A673 (cell line): ENCODE measurements around the gene EPHB4. TPM values are rescaled to one million over a fixed set of nuclear protein-coding genes. Genes with fewer than 3 reads are reported as not detected.
A peak's percentile ranks its signal among the peaks of the same experiment; 100 is the strongest.

Experiments
- BruUV-seq: library from RNA; stranded (reverse); fragments of 400-500 nt; replicated peaks from 2 replicates; lab custom pipeline; 2021; lab: Mats Ljungman, UMichigan
- CTCF ChIA-PET: fragments of 300-600 bp; sonication (Branson Sonifier 250); formaldehyde crosslinking; loops from one replicate; lab custom pipeline; 2022; ENCODE audit warnings: antibody characterized with exemption; lab: Charles Lee
- POLR2A ChIA-PET: fragments of 300-600 bp; sonication (Branson Sonifier 250); formaldehyde crosslinking; loops from one replicate; lab custom pipeline; 2022; ENCODE audit warnings: antibody characterized with exemption; ENCODE audit not compliant: low non-redundant PET; lab: Charles Lee
- DNase-seq: peaks from one replicate; pipeline ENCODE4 v3.0.0-alpha.2; 2015; ENCODE audit warnings: low spot score
- H3K27ac ChIP-seq: fragments of 200-600 bp; sonication (generic); 2 replicates; pipeline ENCODE4 v1.5.1; 2016; ENCODE audit warnings: mixed run types, low read depth, mild to moderate bottlenecking, mixed read lengths, antibody characterized with exemption, low read length; ENCODE audit not compliant: poor library complexity, severe bottlenecking
- H3K27me3 ChIP-seq: fragments of 200-600 bp; sonication (generic); replicated peaks from 2 replicates; pipeline ENCODE4 v1.6.1; 2017; ENCODE audit warnings: mixed run types, low read depth, mild to moderate bottlenecking, mixed read lengths, antibody characterized with exemption, low read length; ENCODE audit not compliant: insufficient read depth, poor library complexity
- H3K36me3 ChIP-seq: fragments of 200-600 bp; sonication (generic); 2 replicates; pipeline ENCODE4 v1.6.1; 2016; ENCODE audit warnings: mixed run types, mild to moderate bottlenecking, mixed read lengths, antibody characterized with exemption, low read length; ENCODE audit not compliant: insufficient read depth, poor library complexity, severe bottlenecking
- H3K4me1 ChIP-seq: fragments of 200-600 bp; sonication (generic); 2 replicates; pipeline ENCODE4 v1.6.1; 2017; ENCODE audit warnings: mixed run types, mild to moderate bottlenecking, mixed read lengths, antibody characterized with exemption, low read length; ENCODE audit not compliant: insufficient read depth, poor library complexity, severe bottlenecking
- H3K4me3 ChIP-seq: fragments of 200-600 bp; sonication (generic); 2 replicates; pipeline ENCODE4 v1.5.1; 2016; ENCODE audit warnings: low read depth, mixed run types, mild to moderate bottlenecking, mixed read lengths, low read length; ENCODE audit not compliant: poor library complexity, severe bottlenecking
- H3K9me3 ChIP-seq: fragments of 200-600 bp; sonication (generic); 2 replicates; pipeline ENCODE4 v1.6.1; 2016; ENCODE audit warnings: mixed run types, low read depth, mild to moderate bottlenecking, mixed read lengths, antibody characterized with exemption, low read length; ENCODE audit not compliant: poor library complexity, severe bottlenecking
- CTCF ChIP-seq: fragments of 300-800, 200-600 bp; sonication (generic); conservative IDR thresholded peaks from 2 replicates; pipeline ENCODE4 v1.5.1; 2017; ENCODE audit warnings: low read depth, mild to moderate bottlenecking, antibody characterized with exemption, low read length, moderate library complexity, mixed read lengths
- EZH2 ChIP-seq: fragments of 200-600 bp; sonication (generic); IDR thresholded peaks from 2 replicates; pipeline ENCODE4 v1.6.1; 2017; ENCODE audit warnings: borderline replicate concordance, low read depth, mild to moderate bottlenecking, mixed read lengths, antibody characterized with exemption, low read length; ENCODE audit not compliant: poor library complexity, severe bottlenecking
- intact Hi-C: fragments of 100-400 bp; cut with micrococcal nuclease; formaldehyde crosslinking; loops from one replicate; pipeline ENCODE4 v1.10.0; 2022; ENCODE audit not compliant: unreplicated experiment
- total RNA-seq: library from RNA; stranded (reverse); gene quantifications from 2 replicates; pipeline ENCODE4 v1.2.3, GENCODE V29; 2021

EPHB4 gene
- total RNA-seq, 1 experiment from 2014 or later = 90.4 TPM

GRCh38 chr7:100801833-100802568 is 25.3 kb downstream of the EPHB4 start:
- Histone ChIP-seq H3K36me3 (peaks cover 38% of the 10 kb centered on the region), H3K27ac (no peak overlapping the region), H3K4me3 (no peak overlapping the region), H3K27me3 (no peaks in the 10 kb centered on the region), H3K4me1 (peaks cover 20% of the 10 kb centered on the region), H3K9me3 (no peaks in the 10 kb centered on the region)
- no peak for TF ChIP-seq EZH2
- no peak for TF ChIP-seq CTCF
- CTCF ChIA-PET = interaction anchor here (0.7 to 4.8 kb wide), 4 partner anchors 24 to 88 kb away, joined by 4 to 50 read pairs (median 7); partner anchors contain the start of genes SLC12A9 and UFSP1
- BruUV-seq = no TSS peak
- DNase-seq = peak; percentile 40
- POLR2A ChIA-PET = no interaction called here
- intact Hi-C loops = no loop called here

- Histone ChIP-seq H3K36me3 (peaks cover 12% of the 10 kb centered on the region), H3K4me1 (peaks cover 20% of the 10 kb centered on the region), H3K27ac (peak overlapping the region; percentile 24), H3K9me3 (no peaks in the 10 kb centered on the region), H3K4me3 (no peak overlapping the region), H3K27me3 (no peaks in the 10 kb centered on the region)
- TF ChIP-seq EZH2 (no peak), CTCF (peak; percentile 77)
- CTCF ChIA-PET = interaction anchor here (0.6 to 4.8 kb wide), 4 partner anchors 29 to 167 kb away, joined by 3 to 50 read pairs (median 7); partner anchors contain the start of genes SLC12A9 and UFSP1
- DNase-seq = peak; percentile 88
- intact Hi-C loops = loop anchor here (1.0 to 2.0 kb wide), 2 partner anchors 28 to 53 kb away; partner anchors contain the start of genes EPHB4 and SLC12A9
- BruUV-seq = no TSS peak
- POLR2A ChIA-PET = interaction anchor here (0.5 kb wide), 1 partner anchor 101 kb away, joined by 5 read pairs; no protein-coding TSS in a partner anchor
These were observed 28.1 kb downstream of the EPHB4 start for GRCh38 chr7:100799037-100799896.

GRCh38 chr7:100794741-100795140 is 32.6 kb downstream of the EPHB4 start:
- TF ChIP-seq CTCF = no peak
- TF ChIP-seq EZH2 = no peak
- H3K36me3 ChIP-seq = no peaks in the 10 kb centered on the region
- H3K27ac ChIP-seq = no peak overlapping the region
- BruUV-seq = no TSS peak
- ChIA-PET CTCF (no interaction called here), POLR2A (interaction anchor here (0.7 kb wide), 1 partner anchor 14 kb away, joined by 3 read pairs; no protein-coding TSS in a partner anchor)
- H3K4me1 ChIP-seq = peaks cover 6% of the 10 kb centered on the region
- H3K4me3 ChIP-seq = no peak overlapping the region
- H3K9me3 ChIP-seq = no peaks in the 10 kb centered on the region
- no peaks in the 10 kb centered on the region for H3K27me3 ChIP-seq
- intact Hi-C loops = no loop called here
- no peak for DNase-seq
